G401.6 (cell line): ENCODE measurements around the gene SIX2.
"Not testable (repeated sequence)": the region's sequence is repeated elsewhere in the genome, so short reads cannot be mapped to it uniquely, and the experiment has no call there.

Experiments
- FAIRE-seq: peaks from 2 replicates; lab custom pipeline; 2012; peaks lifted over from hg19 to GRCh38; lab: Jason Lieb, UNC

Gene SIX2

GRCh38 chr2:45009303-45009927, at the start of gene SIX2:
Gene SIX2, minus strand, starts transcription at chr2:45009452. Its CDS starts 342 bp downstream, at chr2:45009110.
- no peak for FAIRE-seq

GRCh38 chr2:45055162-45055605, 45.9 kb upstream of the SIX2 start:
- no peak for FAIRE-seq

GRCh38 chr2:45053966-45054365, 44.7 kb upstream of the SIX2 start:
- FAIRE-seq = no peak

DNA sequence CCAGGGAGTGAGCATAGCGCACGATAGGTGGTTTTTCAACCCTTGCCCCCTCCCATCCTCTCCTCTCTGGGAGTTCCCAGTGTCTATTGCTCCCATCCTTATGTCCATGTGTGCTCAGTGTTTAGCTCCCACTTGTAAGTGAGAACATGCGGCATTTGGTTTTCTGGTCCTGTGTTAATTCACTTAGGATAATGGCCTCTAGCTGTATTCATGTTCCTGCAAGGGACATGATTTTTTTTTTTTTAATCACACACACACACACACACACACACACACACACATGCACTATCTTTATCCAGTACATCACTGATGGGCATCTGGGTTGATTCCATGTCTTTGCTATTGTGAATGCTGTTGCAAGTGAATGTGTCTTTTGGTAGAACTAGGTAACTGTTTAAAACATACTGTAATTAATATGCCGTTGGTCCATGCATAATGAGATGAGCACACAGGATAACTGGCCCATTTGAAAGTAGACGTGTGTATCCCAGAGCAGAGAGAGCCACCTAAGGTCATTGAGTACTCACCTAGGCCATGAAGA, 43.2 kb upstream of the SIX2 start:
- FAIRE-seq = no peak

DNA sequence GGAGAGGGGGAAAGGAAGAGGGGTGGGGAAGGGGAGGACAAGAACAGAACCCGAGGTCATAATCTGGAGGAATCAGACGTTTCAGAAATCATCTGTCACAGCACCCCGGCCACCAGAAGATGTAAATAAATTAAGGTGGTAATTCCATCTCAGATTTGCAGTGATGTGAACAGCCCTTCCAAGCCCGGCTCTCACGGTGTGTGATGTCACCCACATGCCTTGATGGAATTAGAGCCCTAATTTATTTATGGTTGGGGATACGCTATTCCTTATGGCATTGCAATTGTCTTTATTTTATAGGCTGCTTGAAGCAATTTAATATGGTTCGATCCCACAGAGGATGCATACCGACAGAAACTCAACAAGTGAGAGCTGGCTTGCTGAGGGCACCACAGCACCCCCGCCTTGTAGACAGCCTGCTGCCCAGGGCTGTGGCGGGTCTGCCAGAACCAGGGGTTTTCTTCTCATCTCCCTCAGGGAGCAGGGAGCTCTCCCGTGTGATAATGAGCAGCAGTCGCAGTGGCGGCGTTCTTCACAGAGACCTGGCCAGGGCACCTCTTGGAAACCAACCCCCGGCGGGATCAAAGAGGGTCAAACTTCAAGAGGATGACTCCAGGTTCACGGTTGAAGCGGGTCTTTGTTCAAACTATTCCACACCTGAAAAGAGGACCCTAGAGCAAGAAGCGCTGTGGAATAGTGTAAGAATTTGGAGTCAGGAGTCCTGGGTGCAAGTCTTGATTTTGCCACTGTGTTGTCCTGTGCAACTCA, 40.5 kb upstream of the SIX2 start:
- no peak for FAIRE-seq

DNA sequence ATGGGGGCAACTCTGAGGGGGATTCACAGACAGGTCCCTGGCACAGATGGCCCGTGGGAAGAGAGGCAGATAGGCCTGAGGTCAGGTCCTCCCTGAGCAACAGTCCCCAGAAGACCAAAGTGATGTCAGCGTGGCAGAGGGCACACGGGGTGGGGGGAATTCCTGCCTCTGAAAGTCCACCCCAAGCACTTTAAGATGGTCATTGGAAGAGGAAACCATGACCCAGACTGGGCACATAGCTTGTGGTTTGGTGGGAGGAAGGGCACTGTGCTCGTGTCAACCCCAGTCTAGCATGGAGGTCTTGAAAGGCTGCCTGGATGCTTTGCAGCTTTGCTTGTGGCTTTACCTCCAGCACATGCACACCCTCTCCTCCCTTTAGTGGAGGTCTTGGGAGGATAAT, 38.0 kb upstream of the SIX2 start:
- no peak for FAIRE-seq

DNA sequence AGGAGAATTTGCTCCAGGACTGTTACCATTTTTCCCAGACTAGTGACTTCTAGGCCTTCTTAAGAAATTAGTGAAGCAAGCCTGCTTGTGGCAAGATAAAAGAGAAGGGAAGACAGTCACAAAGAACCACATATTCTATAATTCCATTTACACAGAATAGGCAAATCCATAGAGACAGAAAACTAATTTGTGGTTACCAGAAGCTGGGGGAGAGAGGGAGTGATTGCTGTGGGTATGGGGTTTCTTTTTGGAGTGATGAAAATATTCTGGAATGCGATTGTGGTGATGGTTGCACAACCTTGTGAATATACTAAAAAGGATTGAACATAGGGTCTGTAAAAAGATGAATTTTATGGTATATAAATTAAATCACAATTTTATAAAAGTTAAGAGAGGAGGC, 37.5 kb upstream of the SIX2 start:
- no peak for FAIRE-seq

GRCh38 chr2:45045706-45046105, 36.5 kb upstream of the SIX2 start:
- no peak for FAIRE-seq

GRCh38 chr2:45044916-45045315, 35.7 kb upstream of the SIX2 start:
- no peak for FAIRE-seq

DNA sequence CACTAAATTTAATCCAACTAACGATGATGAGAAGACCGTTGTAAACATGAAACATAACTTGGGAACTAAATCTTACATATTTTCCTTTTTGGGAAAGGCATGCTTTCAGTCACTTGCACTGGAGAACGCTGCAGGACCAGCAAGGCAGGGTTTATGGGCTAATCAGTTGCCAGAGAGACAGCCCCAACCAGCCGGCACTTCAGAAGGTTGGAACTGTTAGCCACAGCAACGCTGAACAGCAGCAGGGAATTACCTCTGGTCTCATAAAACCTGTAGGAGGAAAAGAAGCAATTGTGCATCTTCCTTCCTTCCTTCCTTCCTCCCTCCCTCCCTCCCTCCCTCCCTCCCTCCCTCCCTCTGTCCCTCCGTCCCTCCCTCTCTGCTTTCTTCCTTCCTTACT, 33.9 kb upstream of the SIX2 start:
- no peak for FAIRE-seq

DNA sequence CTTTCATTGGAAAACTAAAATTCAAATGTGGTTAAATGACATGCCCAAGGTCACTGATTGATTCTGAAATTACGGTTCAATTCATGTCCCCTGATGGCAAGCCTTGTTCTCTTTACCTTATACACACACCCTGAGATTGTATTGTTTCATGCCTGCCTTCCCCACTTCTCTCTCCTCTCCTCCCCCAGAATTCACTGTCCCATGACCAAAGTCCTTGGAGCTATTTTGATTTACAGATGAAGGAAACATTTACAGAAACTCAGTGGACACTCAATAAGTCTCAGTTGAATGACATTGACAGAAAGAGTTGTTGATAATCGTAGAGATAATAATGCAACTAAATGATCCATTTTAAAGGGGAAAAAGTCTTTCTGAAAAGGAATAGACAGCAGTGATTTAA, 33.1 kb upstream of the SIX2 start:
- no peak for FAIRE-seq

- no peak for FAIRE-seq
Measured at GRCh38 chr2:45040786-45041185, 31.5 kb upstream of the SIX2 start.

GRCh38 chr2:45039804-45040203, 30.6 kb upstream of the SIX2 start:
- FAIRE-seq = not testable (repeated sequence)

DNA sequence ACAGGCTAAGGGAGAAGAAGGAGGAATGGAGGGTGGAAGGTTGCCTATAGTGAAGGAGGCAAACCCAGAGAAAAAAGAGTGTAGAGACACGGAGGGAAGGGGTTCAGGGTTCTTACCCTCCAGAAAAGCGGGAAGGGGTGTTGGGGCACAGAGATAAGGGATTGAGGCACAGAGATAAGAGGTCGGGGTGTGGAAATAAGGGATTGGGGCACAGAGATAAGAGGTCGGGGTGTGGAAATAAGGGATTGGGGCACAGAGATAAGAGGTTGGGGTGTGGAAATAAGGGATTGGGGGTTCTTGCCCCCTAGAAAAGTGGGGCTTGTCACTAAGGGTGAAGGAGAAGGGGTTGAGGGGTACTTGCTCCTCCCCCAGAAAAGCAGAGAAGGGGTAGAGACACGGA, 29.6 kb upstream of the SIX2 start:
- FAIRE-seq = not testable (repeated sequence)

DNA sequence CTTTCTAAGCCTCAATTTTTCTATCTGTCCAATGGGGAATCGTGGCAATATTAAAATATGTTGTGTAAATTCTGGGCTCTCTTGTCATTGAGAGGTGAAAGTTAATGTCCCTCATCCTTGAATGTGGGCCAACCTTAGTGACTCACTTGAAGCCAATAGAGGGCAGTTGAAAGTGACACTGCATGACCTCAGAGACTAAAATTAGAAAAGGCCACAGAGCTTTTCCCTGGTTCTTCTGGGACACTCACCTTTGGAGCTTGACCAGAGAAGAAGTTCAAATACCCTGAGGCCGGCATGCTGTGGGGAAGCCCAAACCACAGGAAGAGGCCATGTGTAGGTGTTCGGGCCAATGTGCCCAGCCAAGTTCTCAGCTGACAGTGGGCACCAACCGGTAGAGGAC, 24.1 kb upstream of the SIX2 start:
- no peak for FAIRE-seq

GRCh38 chr2:45031028-45031427, 21.8 kb upstream of the SIX2 start:
- FAIRE-seq = no peak

DNA sequence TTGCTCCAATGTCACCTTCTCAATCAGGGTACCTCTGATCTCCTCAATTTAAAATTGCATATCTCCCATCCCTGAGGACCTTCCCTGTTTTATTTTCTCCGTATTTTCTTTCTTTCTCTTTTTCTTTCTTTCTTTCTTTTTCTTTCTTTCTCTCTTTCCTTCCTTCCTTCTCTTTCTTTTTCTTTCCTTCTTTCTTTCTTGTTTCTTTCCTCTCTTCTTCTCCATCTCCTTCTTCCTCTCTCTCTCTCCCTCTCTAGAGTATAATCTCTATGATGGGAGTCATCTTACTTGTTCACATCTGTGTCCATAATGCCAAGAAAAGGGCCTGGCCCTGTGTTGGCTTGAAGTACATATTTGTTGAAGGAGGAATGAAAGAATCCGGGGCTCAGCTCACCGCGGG, 21.3 kb upstream of the SIX2 start:
- FAIRE-seq = no peak

DNA sequence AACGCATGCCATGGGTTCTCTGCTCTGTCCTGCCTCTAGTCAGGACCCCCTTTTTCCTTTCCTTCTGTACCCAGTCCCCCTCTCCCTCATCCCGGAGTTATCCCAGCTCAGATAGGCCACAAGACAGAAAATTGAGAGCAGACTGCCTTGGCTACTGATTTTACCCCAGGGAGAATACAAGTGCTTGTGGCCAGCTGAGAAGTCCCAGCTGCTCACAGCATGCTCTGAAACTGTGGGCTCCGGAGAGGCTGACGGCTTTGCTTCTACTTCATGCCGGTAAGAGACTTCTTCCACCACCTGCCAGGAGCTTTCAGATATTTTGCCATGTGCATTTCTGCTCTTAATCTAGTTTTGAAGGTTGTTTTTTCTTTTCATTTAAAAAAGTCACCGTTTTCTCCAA, 20.0 kb upstream of the SIX2 start:
- no peak for FAIRE-seq

DNA sequence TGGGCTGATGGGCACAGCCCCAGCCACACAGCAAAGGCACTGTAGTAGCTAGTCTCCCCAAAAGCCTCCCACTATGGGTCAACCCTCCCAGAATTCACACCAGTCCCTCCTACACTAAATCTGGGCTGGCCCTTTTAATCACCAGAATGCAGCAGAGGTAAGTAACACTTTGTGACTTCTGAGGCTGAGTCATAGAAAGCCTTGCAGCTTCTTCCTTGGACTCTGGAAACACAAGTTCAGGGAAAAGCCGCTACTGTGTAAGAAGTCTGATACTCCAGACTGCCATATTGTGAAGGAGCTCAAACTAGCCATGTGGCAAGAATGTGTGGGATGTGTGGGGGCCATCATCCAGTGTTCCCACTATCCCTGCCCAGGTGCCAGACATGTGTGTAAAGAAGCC, 19.0 kb upstream of the SIX2 start:
- no peak for FAIRE-seq

- FAIRE-seq = no peak
Measured at GRCh38 chr2:45026924-45027450, 17.7 kb upstream of the SIX2 start.

GRCh38 chr2:45024600-45025291, 15.5 kb upstream of the SIX2 start:
- no peak for FAIRE-seq

DNA sequence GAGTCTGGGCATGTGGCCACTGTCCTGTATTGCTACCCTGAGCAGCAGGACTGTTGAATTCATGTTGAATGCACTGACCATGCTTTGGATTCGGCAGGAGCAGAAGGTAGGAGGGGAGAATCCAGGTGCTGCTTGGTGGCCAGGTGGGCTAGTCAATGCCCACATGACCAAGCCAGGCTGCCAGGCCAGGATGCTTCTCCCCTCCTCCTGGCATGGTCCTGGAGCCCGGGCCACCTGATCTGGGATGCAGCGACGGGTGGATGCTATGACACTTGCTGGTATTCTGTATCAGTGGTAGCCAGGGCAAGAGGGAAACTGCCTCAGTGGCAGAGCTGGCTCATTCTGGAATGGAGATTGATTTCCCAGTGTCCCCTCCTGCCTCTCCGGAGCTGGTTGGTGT, 14.8 kb upstream of the SIX2 start:
- FAIRE-seq = no peak

DNA sequence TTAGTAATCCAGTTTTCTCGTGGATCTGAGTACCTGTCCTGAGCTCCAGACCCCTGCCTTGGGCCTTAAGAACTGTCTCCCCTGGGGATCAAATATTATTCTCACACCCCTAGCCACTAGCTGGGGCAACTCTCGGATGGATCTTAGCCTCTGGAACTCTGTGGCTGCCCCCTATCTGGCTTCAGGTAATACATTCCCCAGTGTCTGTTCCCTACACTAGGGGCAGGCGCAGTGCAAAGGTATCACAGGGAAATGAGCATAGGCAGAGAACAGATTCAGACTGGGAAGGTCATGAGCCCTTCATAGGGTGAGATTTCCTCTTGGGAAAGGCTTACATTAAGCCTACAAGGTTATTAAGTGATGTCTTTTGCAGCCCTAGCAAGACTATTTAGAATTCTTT, 11.2 kb upstream of the SIX2 start:
- FAIRE-seq = no peak
